Measurements from ENCODE around the gene AFAP1. TPM values are rescaled to one million over a fixed set of nuclear protein-coding genes. Genes with fewer than 3 reads are reported as not detected.

AFAP1 gene
- total and polyA plus RNA-seq, 2 of the 8 experiments (the other 6 are each of a cell fraction or from before 2014, with no cell fraction given) = 3.6 to 18.2 TPM

DNA sequence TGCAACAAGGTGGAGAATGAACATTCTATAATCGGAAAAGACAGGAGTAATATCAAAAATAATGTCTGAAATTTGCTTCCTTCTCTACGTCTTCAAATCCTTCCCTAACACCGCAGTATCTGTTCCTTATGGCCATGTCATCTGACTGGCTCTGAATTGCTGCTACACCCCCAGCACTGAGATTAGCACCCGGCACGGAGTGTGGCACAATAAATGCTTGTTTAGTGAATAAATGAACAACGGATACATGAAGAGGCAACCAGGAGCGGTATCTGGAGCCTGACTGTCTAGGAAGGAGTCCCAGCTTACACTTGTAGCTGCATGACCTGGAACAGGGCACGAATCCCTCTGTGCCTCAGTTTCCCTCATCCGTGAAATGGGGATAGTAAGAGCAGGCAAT, 164.3 kb downstream of the AFAP1 start (continued):
- no peak for TF ChIP-seq ATF3 (IDR thresholded peaks at IDR 0.05; ENCODE audit: insufficient read depth, low read depth, low read length)
- no peak for TF ChIP-seq PHF8 (conservative IDR thresholded peaks at IDR 0.05; ENCODE audit: low read depth, low read length)
- TF ChIP-seq BRCA1 (IDR thresholded peaks at IDR 0.05; ENCODE audit: low read depth, low read length) = no peak
- TF ChIP-seq CHD2 (IDR thresholded peaks at IDR 0.05; ENCODE audit: low read length) = no peak
- TF ChIP-seq SUZ12 (IDR thresholded peaks at IDR 0.05; ENCODE audit: low read length) = no peak
- TF ChIP-seq CHD7 (IDR thresholded peaks at IDR 0.05; ENCODE audit: insufficient replicate concordance, low read length) = no peak
- no peak for TF ChIP-seq GABPA (IDR thresholded peaks at IDR 0.05; ENCODE audit: borderline replicate concordance, insufficient read depth, low read length)
- no peak for TF ChIP-seq POLR2A (IDR thresholded peaks at IDR 0.05; ENCODE audit: control extremely low read depth in 1 of 2, low read depth in 2 of 2, low read length in 2 of 2)

Data from H1 (cell line).